ENCODE measurements around the gene SYVN1.

The SYVN1 gene

DNA sequence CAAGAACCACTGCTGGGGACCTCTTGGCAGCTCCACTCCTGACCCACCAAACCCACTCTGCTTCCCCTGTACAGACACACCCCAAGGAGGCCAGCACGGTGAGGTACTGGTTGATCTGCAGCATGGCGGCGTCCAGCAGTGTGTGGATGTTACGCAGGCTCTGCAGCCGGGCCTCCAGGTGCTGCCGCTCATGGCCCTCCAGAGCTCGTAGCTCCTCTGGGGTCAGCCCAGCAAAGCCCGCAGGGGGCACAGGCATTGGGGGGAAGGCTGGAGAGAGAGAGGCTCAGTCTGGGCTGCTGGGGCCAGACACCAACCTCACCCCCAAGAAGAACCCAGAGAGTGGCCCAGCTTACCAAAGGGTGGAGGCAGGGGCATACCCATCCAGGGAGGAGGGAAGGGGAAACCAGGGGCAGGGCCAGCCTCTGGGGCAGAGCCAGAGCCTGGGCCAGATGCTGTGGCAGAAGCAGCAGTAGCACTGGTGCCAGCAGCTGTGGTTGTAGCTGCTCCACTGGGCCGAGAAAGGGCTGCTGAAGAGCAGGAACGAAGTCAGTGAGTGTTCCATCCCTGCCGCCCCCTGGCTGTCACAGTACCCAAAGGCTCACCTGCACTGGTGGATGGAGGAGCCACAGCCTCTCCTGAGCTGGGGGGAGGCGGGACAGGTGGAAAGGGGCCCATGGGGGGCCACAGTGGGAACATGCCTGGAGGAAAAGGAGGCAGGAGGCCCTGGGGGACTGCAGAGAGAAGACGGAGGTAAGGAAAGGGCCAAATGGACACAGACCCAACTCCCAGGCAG lies 4.5 kb downstream of the SYVN1 start:
- Histone ChIP-seq H2BK15ac (ENCODE audit: low read depth, poor library complexity, severe bottlenecking) (no peak overlapping the region), H3K9me3 (ENCODE audit: control insufficient read depth, low read length) (no peaks in the 10 kb centered on the region), H2BK12ac (ENCODE audit: low read length in 2 of 2) (no peak overlapping the region), H4K8ac (ENCODE audit: low read length) (no peak overlapping the region), H3K27me3 (ENCODE audit: control insufficient read depth in 1 of 2, insufficient read depth in 1 of 2, low read length in 2 of 2) (no peaks in the 10 kb centered on the region), H2BK5ac (ENCODE audit: low read depth, low read length, poor library complexity, severe bottlenecking) (no peak overlapping the region), H3K4me2 (ENCODE audit: low read length, poor library complexity, severe bottlenecking) (no peak overlapping the region), H3K4me3 (ENCODE audit: insufficient read depth in 1 of 2, low read depth in 1 of 2, low read length in 2 of 2) (no peak overlapping the region), H4K91ac (ENCODE audit: low read length) (no peak overlapping the region), H3K36me3 (ENCODE audit: control insufficient read depth in 1 of 2, insufficient read depth in 2 of 2, low read depth in 1 of 2, low read length in 2 of 2) (peaks cover 77 to 81% of the 10 kb centered on the region in 2 experiments), H3K79me1 (replicated peaks; ENCODE audit: low read length, poor library complexity, severe bottlenecking) (peaks cover 33% of the 10 kb centered on the region), H2AFZ (ENCODE audit: low read depth, low read length) (no peak overlapping the region), H2BK120ac (ENCODE audit: low read depth, low read length) (no peak overlapping the region), H3K18ac (ENCODE audit: low read depth in 1 of 2, low read length in 2 of 2) (no peak overlapping the region), H3K9ac (ENCODE audit: low read length) (no peak overlapping the region), H3K4me1 (ENCODE audit: control insufficient read depth, insufficient read depth, low read depth, low read length) (peaks cover 16% of the 10 kb centered on the region), H2AK5ac (ENCODE audit: low read length, severe bottlenecking) (no peak overlapping the region), H3K27ac (ENCODE audit: low read length, poor library complexity, severe bottlenecking) (no peak overlapping the region), H3K4ac (ENCODE audit: low read depth in 1 of 2, low read length in 2 of 2) (no peak overlapping the region), H3K23ac (ENCODE audit: low read length in 2 of 2) (no peak overlapping the region), H3K14ac (ENCODE audit: low read length in 2 of 2) (no peak overlapping the region)
- WGBS = 98% methylated on average over 12 of the region's 13 CpGs
- DNase-seq = no peak

DNA sequence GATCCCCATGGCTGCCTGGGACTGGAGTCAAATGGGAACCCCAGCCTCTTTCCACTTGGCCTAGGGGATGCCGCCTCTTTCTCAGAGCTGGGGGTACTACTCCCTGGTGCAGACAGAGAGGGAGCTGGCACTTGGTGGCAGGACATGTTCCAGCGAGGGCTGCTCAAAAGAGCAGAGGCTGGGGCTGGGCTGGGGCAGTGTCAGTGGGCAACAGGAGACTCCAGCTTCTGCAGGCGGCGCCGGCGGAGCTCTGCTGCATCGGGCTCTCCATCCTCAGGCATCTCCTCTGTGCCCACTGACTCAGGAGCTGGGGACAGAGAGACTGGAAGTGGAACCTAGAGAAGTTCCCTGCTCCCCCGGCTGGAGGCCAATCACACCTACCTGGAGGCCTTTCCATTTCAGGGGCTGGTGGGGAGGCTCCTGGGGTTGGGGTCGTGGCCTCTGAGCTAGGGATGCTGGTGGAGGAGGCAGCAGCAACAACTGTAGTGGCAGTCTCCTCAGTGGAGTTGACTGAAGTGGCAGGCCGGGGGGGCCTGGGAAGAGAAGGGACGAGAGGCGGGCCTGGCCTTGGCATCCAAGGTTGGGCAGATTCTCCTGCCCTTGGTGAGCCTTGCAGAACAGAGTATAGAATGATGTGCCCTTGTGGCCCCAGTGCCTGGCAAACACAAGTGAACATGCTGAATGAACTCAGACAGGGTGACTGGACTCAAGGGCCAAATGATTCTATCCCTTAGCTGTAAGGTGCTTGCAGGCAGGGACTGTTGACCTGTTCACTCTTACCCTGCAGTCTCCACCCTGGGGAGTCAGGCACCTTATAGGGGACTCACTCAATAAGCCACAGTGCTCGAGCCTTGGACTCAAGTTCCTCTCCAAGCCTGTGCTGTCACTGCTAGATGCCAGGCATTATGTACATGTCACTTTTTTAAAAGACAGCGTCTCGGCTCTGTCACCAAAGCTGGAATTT lies 5.9 kb downstream of the SYVN1 start:
- no peak for DNase-seq
- H3K27ac ChIP-seq (ENCODE audit: low read length, poor library complexity, severe bottlenecking) = no peak overlapping the region
- H3K36me3 ChIP-seq (ENCODE audit: control insufficient read depth in 1 of 2, insufficient read depth in 2 of 2, low read depth in 1 of 2, low read length in 2 of 2) = peaks cover 77 to 90% of the 10 kb centered on the region in 2 experiments
- H3K4me2 ChIP-seq (ENCODE audit: low read length, poor library complexity, severe bottlenecking) = no peak overlapping the region
- H2BK12ac ChIP-seq (ENCODE audit: low read length in 2 of 2) = no peak overlapping the region
- no peak overlapping the region for H3K18ac ChIP-seq (ENCODE audit: low read depth in 1 of 2, low read length in 2 of 2)
- H3K9me3 ChIP-seq (ENCODE audit: control insufficient read depth, low read length) = no peaks in the 10 kb centered on the region
- peaks cover 16% of the 10 kb centered on the region for H3K4me1 ChIP-seq (ENCODE audit: control insufficient read depth, insufficient read depth, low read depth, low read length)
- no peak overlapping the region for H2BK120ac ChIP-seq (ENCODE audit: low read depth, low read length)
- H3K27me3 ChIP-seq (ENCODE audit: control insufficient read depth in 1 of 2, insufficient read depth in 1 of 2, low read length in 2 of 2) = no peaks in the 10 kb centered on the region
- no peak overlapping the region for H4K91ac ChIP-seq (ENCODE audit: low read length)
- 93% methylated on average over 15 of the region's 15 CpGs for WGBS
- H3K79me1 ChIP-seq (replicated peaks; ENCODE audit: low read length, poor library complexity, severe bottlenecking) = peaks cover 35% of the 10 kb centered on the region
- H2AK5ac ChIP-seq (ENCODE audit: low read length, severe bottlenecking) = no peak overlapping the region
- no peak overlapping the region for H2BK15ac ChIP-seq (ENCODE audit: low read depth, poor library complexity, severe bottlenecking)
- H2BK5ac ChIP-seq (ENCODE audit: low read depth, low read length, poor library complexity, severe bottlenecking) = no peak overlapping the region
- H3K23ac ChIP-seq (ENCODE audit: low read length in 2 of 2) = no peak overlapping the region
- H3K9ac ChIP-seq (ENCODE audit: low read length) = no peak overlapping the region
- H2AFZ ChIP-seq (ENCODE audit: low read depth, low read length) = no peak overlapping the region
- no peak overlapping the region for H3K4ac ChIP-seq (ENCODE audit: low read depth in 1 of 2, low read length in 2 of 2)
- no peak overlapping the region for H4K8ac ChIP-seq (ENCODE audit: low read length)
- H3K14ac ChIP-seq (ENCODE audit: low read length in 2 of 2) = no peak overlapping the region
- no peak overlapping the region for H3K4me3 ChIP-seq (ENCODE audit: insufficient read depth in 1 of 2, low read depth in 1 of 2, low read length in 2 of 2)

DNA sequence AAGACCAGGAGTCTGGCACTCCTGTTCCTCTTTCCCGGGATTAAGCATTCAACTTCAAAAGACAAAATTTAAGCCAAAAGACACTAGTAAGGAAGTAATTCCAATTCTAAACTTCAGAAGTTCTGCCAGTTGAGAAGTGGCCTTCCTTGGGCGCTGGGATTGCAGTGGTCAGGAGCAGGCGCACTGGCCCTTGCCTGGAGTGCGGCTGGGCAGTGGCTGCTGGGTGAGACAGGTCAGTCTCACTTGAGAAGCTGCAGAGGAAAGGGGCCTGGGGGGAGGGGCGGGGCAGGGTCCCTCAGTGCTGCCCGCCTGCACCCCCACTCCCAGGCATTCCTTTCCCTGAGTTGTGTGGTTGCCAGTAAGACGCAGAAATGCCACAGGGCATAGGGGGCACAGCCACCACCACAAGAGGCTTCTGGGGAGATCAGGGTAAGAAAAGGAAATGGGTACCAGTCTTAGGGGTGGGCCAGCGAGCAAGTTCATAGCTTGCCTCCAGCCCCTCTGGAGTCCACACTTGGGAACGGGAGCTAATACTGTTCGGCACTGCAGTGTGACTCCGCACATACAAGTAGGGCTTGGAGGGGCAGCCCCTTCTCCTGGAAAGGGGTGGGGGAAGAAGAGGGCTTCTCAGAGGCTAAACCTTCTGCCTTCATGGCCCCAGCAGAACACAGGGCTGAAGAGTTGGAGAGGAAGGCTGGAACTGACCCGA lies 6.7 kb downstream of the SYVN1 start:
- WGBS = 98% methylated on average over 12 of the region's 12 CpGs
- Histone ChIP-seq H3K27me3 (ENCODE audit: control insufficient read depth in 1 of 2, insufficient read depth in 1 of 2, low read length in 2 of 2) (no peaks in the 10 kb centered on the region), H3K36me3 (ENCODE audit: control insufficient read depth in 1 of 2, insufficient read depth in 2 of 2, low read depth in 1 of 2, low read length in 2 of 2) (peaks cover 74 to 85% of the 10 kb centered on the region in 2 experiments), H2AFZ (ENCODE audit: low read depth, low read length) (no peak overlapping the region), H3K9me3 (ENCODE audit: control insufficient read depth, low read length) (no peaks in the 10 kb centered on the region), H3K4me3 (ENCODE audit: insufficient read depth in 1 of 2, low read depth in 1 of 2, low read length in 2 of 2) (no peak overlapping the region), H3K27ac (ENCODE audit: low read length, poor library complexity, severe bottlenecking) (no peak overlapping the region), H3K9ac (ENCODE audit: low read length) (no peak overlapping the region), H2BK5ac (ENCODE audit: low read depth, low read length, poor library complexity, severe bottlenecking) (no peak overlapping the region), H3K18ac (ENCODE audit: low read depth in 1 of 2, low read length in 2 of 2) (no peak overlapping the region), H3K14ac (ENCODE audit: low read length in 2 of 2) (no peak overlapping the region), H2BK15ac (ENCODE audit: low read depth, poor library complexity, severe bottlenecking) (no peak overlapping the region), H2BK12ac (ENCODE audit: low read length in 2 of 2) (no peak overlapping the region), H3K4me1 (ENCODE audit: control insufficient read depth, insufficient read depth, low read depth, low read length) (peaks cover 9% of the 10 kb centered on the region), H4K8ac (ENCODE audit: low read length) (no peak overlapping the region), H2AK5ac (ENCODE audit: low read length, severe bottlenecking) (no peak overlapping the region), H3K79me1 (replicated peaks; ENCODE audit: low read length, poor library complexity, severe bottlenecking) (peaks cover 35% of the 10 kb centered on the region), H2BK120ac (ENCODE audit: low read depth, low read length) (no peak overlapping the region), H4K91ac (ENCODE audit: low read length) (no peak overlapping the region), H3K4ac (ENCODE audit: low read depth in 1 of 2, low read length in 2 of 2) (no peak overlapping the region), H3K4me2 (ENCODE audit: low read length, poor library complexity, severe bottlenecking) (no peak overlapping the region), H3K23ac (ENCODE audit: low read length in 2 of 2) (no peak overlapping the region)
- no peak for DNase-seq
